HEK293T (cell line): ENCODE results near the gene LCP1.

Experiments used
- BHLHE40 ChIP-seq: fragments of 450-650 bp; IDR thresholded peaks from 2 replicates; pipeline ENCODE4 v1.6.1; 2016; ENCODE audit warnings: mild to moderate bottlenecking, moderate library complexity, borderline replicate concordance
- CTBP1 ChIP-seq: fragments of 450-650 bp; IDR thresholded peaks from 2 replicates; pipeline ENCODE4 v1.6.1; 2016; ENCODE audit warnings: borderline replicate concordance
- ELF4 ChIP-seq: fragments of 450-650 bp; IDR thresholded peaks from 2 replicates; pipeline ENCODE4 v1.6.1; 2017; ENCODE audit warnings: antibody characterized with exemption
- FOXA1 ChIP-seq: fragments of 450-650 bp; IDR thresholded peaks from 2 replicates; pipeline ENCODE4 v1.6.1; 2016; ENCODE audit warnings: mild to moderate bottlenecking
- FOXK2 ChIP-seq: fragments of 450-650 bp; IDR thresholded peaks from 2 replicates; pipeline ENCODE4 v1.6.1; 2016; ENCODE audit warnings: mild to moderate bottlenecking
- FOXM1 ChIP-seq: fragments of 450-650 bp; IDR thresholded peaks from 2 replicates; pipeline ENCODE4 v1.6.1; 2017; ENCODE audit warnings: mild to moderate bottlenecking, borderline replicate concordance
- SP1 ChIP-seq: fragments of 450-650 bp; IDR thresholded peaks from 2 replicates; pipeline ENCODE4 v1.6.1; 2017
- ZNF384 ChIP-seq: fragments of 450-650 bp; IDR thresholded peaks from 2 replicates; pipeline ENCODE4 v1.6.1; 2016

GRCh38 chr13:46150134-46150693 lies 31.8 kb downstream of the LCP1 start:
- no peak for TF ChIP-seq FOXK2
- TF ChIP-seq BHLHE40 = no peak
- no peak for TF ChIP-seq FOXM1
- TF ChIP-seq CTBP1 = no peak
- no peak for TF ChIP-seq ELF4
- no peak for TF ChIP-seq ZNF384
- no peak for TF ChIP-seq SP1
- no peak for TF ChIP-seq FOXA1
